ENCODE measurements around the gene SERPINB6. TPM values are rescaled to one million over a fixed set of nuclear protein-coding genes. Genes with fewer than 3 reads are reported as not detected.
"Not testable (repeated sequence)": the region's sequence is repeated elsewhere in the genome, so short reads cannot be mapped to it uniquely, and the experiment has no call there.

Gene SERPINB6
- total RNA-seq, 2 experiments from 2014 or later = 9.1 to 14.3 TPM

DNA sequence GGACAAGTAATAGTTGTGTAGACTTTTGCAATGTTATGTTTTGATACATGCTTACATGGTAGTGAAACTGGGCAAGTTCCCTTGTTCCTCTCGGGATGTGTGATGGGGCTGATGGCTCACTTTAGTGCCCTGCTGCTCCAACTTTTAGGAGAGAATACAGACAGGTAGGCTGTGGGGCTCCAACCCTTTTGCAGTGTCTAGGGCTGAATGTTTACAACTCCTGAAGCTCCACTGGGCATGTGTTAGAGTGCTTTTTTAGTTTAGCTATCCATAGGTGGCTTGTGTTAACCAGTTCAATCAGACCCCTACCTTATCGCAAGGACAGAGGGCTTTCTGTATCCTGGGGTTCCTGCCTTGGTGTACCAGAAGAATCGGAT, 33.8 kb downstream of the SERPINB6 start:
- H3K36me3 Mint-ChIP-seq (ENCODE audit: low read depth) = peaks cover 44% of the 10 kb centered on the region
- H3K4me1 Mint-ChIP-seq = peaks cover 52% of the 10 kb centered on the region
- no peak overlapping the region for H3K4me3 Mint-ChIP-seq
- ChIA-PET CTCF (interaction anchor here (0.6 to 4.1 kb wide), 6 partner anchors 18 to 172 kb away, joined by 3 to 19 read pairs (median 4); partner anchors contain the start of gene WRNIP1), POLR2A (interaction anchor here (1.3 kb wide), 1 partner anchor 146 kb away, joined by 3 read pairs; no protein-coding TSS in a partner anchor)
- H3K27me3 Mint-ChIP-seq = no peaks in the 10 kb centered on the region
- H3K9me3 Mint-ChIP-seq = peaks cover 30% of the 10 kb centered on the region
- H3K27ac Mint-ChIP-seq = peak overlapping the region; percentile 81
- DNase-seq = no peak

DNA sequence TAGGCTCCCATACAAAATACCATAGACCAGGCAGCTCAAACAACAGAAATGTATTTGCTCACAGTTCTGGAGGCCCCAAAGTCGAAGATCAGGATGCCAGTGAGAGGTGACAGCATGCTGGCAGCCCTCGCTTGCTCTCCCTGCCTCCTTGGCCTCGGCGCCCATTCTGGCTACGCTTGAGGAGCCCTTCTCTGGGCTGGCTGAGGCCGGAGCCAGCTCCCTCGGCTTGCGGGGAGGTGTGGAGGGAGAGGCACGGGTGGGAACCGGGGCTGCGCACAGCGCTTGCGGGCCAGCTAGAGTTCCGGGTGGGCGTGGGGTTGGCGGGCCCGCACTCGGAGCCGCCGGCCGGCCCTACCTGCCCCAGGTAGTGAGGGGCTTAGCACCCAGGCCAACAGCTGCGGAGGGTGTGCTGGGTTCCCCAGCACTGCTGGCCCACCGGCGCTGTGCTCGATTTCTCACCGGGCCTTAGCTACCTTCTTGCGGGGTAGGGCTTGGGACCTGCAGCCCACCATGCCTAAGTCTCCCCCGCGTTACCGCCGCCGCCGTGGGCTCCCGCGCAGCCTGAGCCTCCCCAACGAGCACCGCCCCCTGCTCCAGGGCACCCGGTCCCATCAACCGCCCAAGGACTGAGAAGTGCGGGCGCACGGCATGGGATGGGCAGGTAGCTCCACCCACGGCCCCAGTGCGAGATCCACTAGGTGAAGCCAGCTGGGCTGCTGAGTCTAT, 35.6 kb downstream of the SERPINB6 start:
- ChIA-PET CTCF (interaction anchor here (1.0 to 4.1 kb wide), 17 partner anchors 8 to 162 kb away, joined by 3 to 19 read pairs (median 3); no protein-coding TSS in a partner anchor), POLR2A (interaction anchor here (1.4 kb wide), 1 partner anchor 94 kb away, joined by 5 read pairs; the partner anchor contains the start of gene SERPINB1)
- Mint-ChIP-seq H3K36me3 (ENCODE audit: low read depth) (peaks cover 37% of the 10 kb centered on the region), H3K4me1 (peaks cover 49% of the 10 kb centered on the region), H3K27me3 (no peaks in the 10 kb centered on the region), H3K9me3 (peaks cover 27% of the 10 kb centered on the region), H3K27ac (peak overlapping the region; percentile 87), H3K4me3 (no peak overlapping the region)
- DNase-seq = no peak

DNA sequence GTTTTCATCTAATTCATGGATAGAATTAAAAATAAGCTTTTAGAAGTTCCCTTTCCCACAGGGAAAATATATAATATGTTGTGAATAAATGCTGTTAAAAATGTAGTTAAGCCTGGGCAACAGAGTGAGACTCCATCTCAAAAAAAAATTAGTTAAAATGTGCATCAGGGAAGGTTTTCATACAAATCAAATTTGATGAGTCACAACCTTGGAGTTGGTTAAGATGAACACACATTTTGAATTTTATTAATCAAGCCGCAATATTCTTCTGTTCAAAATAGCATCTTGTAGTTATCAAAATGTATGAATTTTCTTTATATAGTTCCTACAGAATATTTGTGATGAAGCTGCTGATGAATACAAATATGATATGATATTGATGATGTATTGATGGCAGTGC, 37.3 kb downstream of the SERPINB6 start:
- CTCF ChIA-PET = interaction anchor here (1.6 to 4.1 kb wide), 4 partner anchors 11 to 143 kb away, joined by 3 to 19 read pairs (median 9); no protein-coding TSS in a partner anchor
- Mint-ChIP-seq H3K4me3 (no peak overlapping the region), H3K27ac (no peak overlapping the region), H3K4me1 (peaks cover 41% of the 10 kb centered on the region), H3K9me3 (peaks cover 27% of the 10 kb centered on the region), H3K36me3 (ENCODE audit: low read depth) (peaks cover 30% of the 10 kb centered on the region), H3K27me3 (no peaks in the 10 kb centered on the region)
- POLR2A ChIA-PET = no interaction called here
- DNase-seq = no peak

DNA sequence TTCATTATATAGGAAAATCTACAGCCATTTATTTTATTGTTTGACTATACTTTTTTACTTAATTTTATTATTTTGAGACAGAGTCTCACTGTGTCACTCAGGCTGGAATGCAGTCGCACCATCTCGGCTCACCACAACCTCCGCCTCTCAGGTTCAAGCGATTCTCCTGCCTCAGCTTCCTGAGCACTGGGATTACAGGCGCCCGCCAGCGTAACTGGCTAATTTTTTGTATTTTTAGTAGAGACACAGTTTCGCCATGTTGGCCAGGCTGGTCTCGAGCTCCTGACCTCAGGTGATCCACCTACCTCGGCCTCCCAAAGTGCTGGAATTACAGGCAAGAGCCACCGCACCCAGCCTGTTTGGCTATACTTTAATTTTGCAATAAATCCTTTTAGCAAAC, 38.5 kb downstream of the SERPINB6 start:
- DNase-seq, H3K4me3 Mint-ChIP-seq, POLR2A ChIA-PET, H3K27me3 Mint-ChIP-seq, H3K27ac Mint-ChIP-seq: not testable (repeated sequence)
- CTCF ChIA-PET = interaction anchor here (0.9 to 4.2 kb wide), 10 partner anchors 10 to 182 kb away, joined by 3 to 29 read pairs (median 5); partner anchors contain the start of gene MYLK4
- Mint-ChIP-seq H3K9me3 (peaks cover 21% of the 10 kb centered on the region), H3K36me3 (ENCODE audit: low read depth) (peaks cover 26% of the 10 kb centered on the region), H3K4me1 (peaks cover 31% of the 10 kb centered on the region)

DNA sequence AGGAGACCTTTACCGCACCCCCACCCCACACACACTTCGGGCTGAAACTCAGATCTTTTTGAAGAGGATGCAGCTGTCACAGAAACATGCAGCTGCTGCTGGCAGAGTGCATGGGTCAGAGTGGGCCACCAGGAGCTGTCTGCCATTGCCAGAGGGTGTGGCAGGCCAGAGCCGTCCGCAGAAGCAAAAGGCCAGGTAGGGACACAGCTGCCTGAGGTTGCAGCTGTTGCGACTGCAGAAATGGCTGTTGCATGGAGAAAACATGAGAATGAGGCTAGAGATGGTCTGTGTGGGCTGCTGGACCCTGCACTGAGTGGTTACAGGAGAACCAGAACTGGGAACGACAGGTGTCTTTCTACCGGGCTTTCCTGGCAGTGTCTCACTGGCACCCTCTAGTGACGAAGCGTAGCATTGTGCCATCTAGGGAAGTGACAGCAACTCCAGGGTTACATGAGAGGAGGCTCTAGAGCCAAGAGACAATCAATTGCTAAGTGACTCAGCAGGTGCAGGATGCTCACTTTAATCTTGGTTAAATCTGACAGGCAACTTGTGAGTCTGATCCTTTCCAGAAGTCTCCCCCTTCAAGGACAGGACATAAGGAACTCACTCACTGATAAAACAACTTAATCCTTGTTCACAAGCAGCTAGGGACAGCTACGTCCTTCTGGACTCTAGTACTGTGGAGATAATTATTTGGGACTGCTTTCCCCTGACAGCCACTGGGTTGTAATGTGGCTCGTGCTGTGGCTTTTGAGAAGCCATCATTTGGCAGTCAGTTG, 39.2 kb downstream of the SERPINB6 start:
- CTCF ChIA-PET = interaction anchor here (0.6 to 4.2 kb wide), 22 partner anchors 8 to 484 kb away, joined by 3 to 29 read pairs (median 4); partner anchors contain the start of genes MYLK4 and RIPK1
- Mint-ChIP-seq H3K4me1 (peaks cover 24% of the 10 kb centered on the region), H3K27me3 (no peaks in the 10 kb centered on the region), H3K4me3 (no peak overlapping the region), H3K27ac (peak overlapping the region; percentile 48), H3K36me3 (ENCODE audit: low read depth) (peaks cover 19% of the 10 kb centered on the region), H3K9me3 (peaks cover 18% of the 10 kb centered on the region)
- peak; percentile 90 for DNase-seq
- POLR2A ChIA-PET = no interaction called here

DNA sequence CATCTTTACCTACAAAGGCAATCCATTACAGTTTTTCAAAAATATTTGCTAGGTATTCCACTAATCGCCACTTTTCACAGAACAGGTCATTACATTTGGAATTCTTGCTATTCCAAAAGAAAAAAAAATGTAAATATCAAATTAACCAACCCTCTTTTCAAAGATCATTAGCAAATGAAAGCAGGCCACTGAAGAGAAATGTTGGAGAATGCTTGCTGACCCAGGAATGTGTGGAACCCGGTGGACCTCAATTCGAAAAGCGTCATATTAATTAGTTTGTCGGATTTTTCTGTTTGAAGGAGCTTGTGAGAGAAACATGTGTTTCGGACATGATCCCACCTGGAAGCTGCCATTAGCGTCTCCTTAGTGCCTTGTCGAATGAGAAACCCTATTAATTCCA, 40.3 kb downstream of the SERPINB6 start:
- H3K27ac Mint-ChIP-seq = no peak overlapping the region
- H3K36me3 Mint-ChIP-seq (ENCODE audit: low read depth) = peaks cover 9% of the 10 kb centered on the region
- no peak overlapping the region for H3K4me3 Mint-ChIP-seq
- peaks cover 8% of the 10 kb centered on the region for H3K9me3 Mint-ChIP-seq
- peaks cover 13% of the 10 kb centered on the region for H3K4me1 Mint-ChIP-seq
- POLR2A ChIA-PET = interaction anchor here (0.6 kb wide), 1 partner anchor 59 kb away, joined by 3 read pairs; no protein-coding TSS in a partner anchor
- no peak for DNase-seq
- CTCF ChIA-PET = interaction anchor here (0.8 to 4.2 kb wide), 13 partner anchors 9 to 189 kb away, joined by 3 to 29 read pairs (median 5); partner anchors contain the start of gene MYLK4
- no peaks in the 10 kb centered on the region for H3K27me3 Mint-ChIP-seq

DNA sequence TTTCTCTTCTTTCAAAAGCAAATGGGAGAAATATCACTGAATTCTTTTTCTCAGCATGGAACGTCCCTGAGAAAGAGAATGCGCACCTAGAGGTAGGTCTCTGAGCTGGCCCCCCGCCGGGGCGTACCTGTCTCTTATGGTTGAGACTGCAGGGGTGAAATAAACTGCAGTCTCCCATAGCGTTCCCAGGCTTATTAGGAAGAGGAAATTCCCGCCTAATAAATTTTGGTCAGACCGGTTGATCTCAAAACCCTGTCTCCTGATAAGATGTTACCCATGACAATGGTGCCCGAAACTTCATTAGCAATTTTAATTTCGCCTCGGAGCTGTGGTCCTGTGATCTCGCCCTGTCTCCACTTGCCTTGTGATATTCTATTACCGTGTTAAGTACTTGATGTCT, 43.4 kb downstream of the SERPINB6 start:
- H3K4me3 Mint-ChIP-seq; DNase-seq; H3K36me3 Mint-ChIP-seq (ENCODE audit: low read depth); H3K9me3 Mint-ChIP-seq; H3K27me3 Mint-ChIP-seq; H3K27ac Mint-ChIP-seq; POLR2A ChIA-PET: not testable (repeated sequence)
- H3K4me1 Mint-ChIP-seq = peaks cover 16% of the 10 kb centered on the region
- CTCF ChIA-PET = interaction anchor here (1.4 kb wide), 1 partner anchor 81 kb away, joined by 4 read pairs; no protein-coding TSS in a partner anchor

DNA sequence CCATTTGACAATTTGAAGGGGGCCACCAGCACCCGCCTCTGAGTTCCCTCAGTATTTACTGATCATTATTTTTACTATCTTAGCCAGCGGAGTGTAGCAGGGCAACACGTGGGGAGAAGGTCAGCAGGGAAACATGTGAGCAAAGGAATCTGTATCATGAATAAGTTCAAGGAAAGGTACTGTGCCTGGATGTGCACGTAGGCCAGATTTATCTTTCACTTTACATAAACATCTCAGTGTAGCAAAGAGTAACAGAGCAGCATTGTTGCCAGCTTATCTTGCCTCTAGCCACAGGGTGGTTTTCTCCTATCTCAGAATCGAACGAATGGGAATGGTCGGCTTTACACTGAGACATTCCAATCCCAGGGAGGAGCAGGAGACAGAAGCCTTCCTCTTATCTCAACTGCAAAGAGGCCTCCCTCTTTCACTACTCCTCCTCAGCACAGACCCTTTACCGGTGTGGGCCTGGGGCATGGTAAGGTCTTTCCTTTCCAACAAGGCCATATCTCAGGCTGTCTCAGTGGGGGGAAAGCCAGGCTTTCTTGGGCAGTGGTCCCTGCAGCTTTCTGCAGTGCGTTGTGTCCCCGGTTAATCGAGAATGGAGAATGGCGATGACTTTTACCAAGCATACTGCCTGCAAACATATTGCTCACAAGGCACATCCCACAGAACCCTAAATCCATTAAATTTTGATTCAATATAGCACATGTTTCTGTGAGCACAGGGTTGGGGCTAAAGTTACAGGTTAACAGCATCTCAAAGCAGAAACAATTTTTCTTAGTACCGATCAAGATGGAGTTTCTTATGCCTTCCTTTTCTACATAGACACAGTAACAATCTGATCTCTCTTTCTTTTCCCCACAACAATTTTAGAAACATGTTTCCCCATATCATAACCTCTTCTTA, 45.3 kb downstream of the SERPINB6 start:
- H3K4me3 Mint-ChIP-seq; H3K36me3 Mint-ChIP-seq (ENCODE audit: low read depth); POLR2A ChIA-PET; H3K27ac Mint-ChIP-seq; DNase-seq; H3K4me1 Mint-ChIP-seq; H3K9me3 Mint-ChIP-seq: not testable (repeated sequence)
- CTCF ChIA-PET = interaction anchor here (0.6 to 1.4 kb wide), 2 partner anchors 80 to 144 kb away, joined by 3 to 4 read pairs; no protein-coding TSS in a partner anchor
- H3K27me3 Mint-ChIP-seq = peaks cover 10% of the 10 kb centered on the region

DNA sequence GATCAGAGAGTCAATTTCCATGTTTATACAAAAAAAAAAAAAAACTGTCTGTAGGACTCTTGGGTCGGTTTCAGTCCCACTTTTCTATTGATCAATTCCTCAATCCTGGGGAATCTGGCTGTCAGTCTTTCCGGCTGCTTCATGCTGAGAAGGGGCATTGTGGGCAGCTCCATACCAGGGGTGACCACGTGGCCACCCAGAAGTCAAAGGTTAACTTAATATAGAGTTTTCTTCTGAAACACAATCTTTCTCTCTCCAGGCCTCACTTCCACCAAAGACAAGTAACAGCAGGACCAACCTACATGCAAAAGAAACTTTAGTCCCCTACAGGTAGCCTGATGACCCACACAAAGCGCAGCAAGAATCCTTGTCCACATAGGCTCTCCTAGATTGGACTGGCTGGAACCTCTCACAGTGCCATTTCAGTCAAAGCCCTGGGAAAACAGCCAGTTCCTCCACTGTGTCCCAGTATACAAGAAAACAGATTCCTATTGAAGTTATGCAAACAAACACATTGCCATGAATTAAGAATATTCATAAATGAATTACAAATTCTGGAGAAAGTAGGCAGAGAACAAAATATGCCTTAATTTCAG, 49.7 kb downstream of the SERPINB6 start:
- no peak overlapping the region for H3K27ac Mint-ChIP-seq
- ChIA-PET POLR2A (no interaction called here), CTCF (interaction anchor here (0.6 to 3.2 kb wide), 6 partner anchors 10 to 96 kb away, joined by 3 to 13 read pairs (median 4); no protein-coding TSS in a partner anchor)
- DNase-seq = no peak
- peaks cover 8% of the 10 kb centered on the region for H3K9me3 Mint-ChIP-seq
- H3K36me3 Mint-ChIP-seq (ENCODE audit: low read depth) = no peaks in the 10 kb centered on the region
- H3K27me3 Mint-ChIP-seq = peaks cover 10% of the 10 kb centered on the region
- H3K4me3 Mint-ChIP-seq = no peak overlapping the region
- peaks cover 23% of the 10 kb centered on the region for H3K4me1 Mint-ChIP-seq

DNA sequence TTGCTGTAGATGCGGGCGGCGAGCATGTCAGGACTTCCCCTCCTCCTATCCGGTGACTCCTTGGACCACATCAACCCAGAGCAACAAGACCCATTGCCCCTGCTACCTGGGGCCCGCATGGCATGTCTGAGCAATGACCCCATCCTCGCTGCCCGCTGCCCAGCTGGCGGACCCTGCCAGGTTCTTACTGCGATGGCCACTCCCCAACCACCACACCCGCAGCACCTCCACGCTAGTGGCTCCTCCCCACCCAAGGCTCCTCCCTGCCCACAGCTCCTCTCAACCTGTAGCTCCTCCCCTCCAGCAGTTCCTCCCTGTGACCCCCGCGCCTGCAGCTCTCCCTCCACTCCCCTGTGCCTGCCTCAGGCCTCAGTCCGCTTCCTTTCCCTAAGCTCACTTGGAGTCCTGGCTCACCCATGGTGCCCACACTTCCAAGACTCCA, 50.7 kb downstream of the SERPINB6 start:
- H3K27me3 Mint-ChIP-seq = peaks cover 9% of the 10 kb centered on the region
- ChIA-PET POLR2A (no interaction called here), CTCF (interaction anchor here (0.6 to 2.3 kb wide), 5 partner anchors 11 to 111 kb away, joined by 3 to 9 read pairs (median 4); no protein-coding TSS in a partner anchor)
- peaks cover 23% of the 10 kb centered on the region for H3K4me1 Mint-ChIP-seq
- DNase-seq = no peak
- no peaks in the 10 kb centered on the region for H3K36me3 Mint-ChIP-seq (ENCODE audit: low read depth)
- H3K27ac Mint-ChIP-seq = peak overlapping the region; percentile 72
- no peak overlapping the region for H3K4me3 Mint-ChIP-seq
- H3K9me3 Mint-ChIP-seq = peaks cover 8% of the 10 kb centered on the region

DNA sequence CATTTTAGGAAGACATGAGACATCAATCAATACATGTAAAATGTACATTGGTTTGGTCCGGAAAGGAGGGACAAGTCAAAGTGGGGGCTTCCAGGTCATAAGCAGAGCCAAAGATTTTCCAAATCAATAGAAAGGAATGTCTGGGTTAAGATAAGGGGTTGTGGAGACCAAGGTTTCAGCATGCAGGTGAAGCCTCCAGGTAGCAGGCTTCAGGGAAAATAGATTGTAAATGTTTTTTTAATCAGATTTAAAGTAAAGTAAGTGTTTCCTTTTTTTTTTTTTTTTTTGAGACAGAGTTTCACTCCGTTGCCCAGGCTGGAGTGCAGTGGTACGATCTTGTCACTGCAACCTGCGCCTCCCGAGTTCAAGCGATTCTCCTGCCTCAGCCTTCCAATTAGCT, 51.5 kb downstream of the SERPINB6 start:
- POLR2A ChIA-PET = no interaction called here

More for the DNA sequence above, 51.5 kb downstream of the SERPINB6 start:
- Mint-ChIP-seq H3K27ac (no peak overlapping the region), H3K4me1 (peaks cover 23% of the 10 kb centered on the region), H3K9me3 (peaks cover 8% of the 10 kb centered on the region), H3K27me3 (peaks cover 6% of the 10 kb centered on the region), H3K4me3 (no peak overlapping the region), H3K36me3 (ENCODE audit: low read depth) (no peaks in the 10 kb centered on the region)
- no peak for DNase-seq
- CTCF ChIA-PET = interaction anchor here (0.7 to 2.3 kb wide), 4 partner anchors 12 to 110 kb away, joined by 3 to 9 read pairs (median 6); no protein-coding TSS in a partner anchor
